A673 (cell line): ENCODE data around the gene TMEM30A. TPM values are rescaled to one million over a fixed set of nuclear protein-coding genes. Genes with fewer than 3 reads are reported as not detected.

Experiments used
- BruUV-seq: library from RNA; stranded (reverse); fragments of 400-500 nt; replicated peaks from 2 replicates; lab custom pipeline; 2021; lab: Mats Ljungman, UMichigan
- CTCF ChIA-PET: fragments of 300-600 bp; sonication (Branson Sonifier 250); formaldehyde crosslinking; loops from one replicate; lab custom pipeline; 2022; ENCODE audit warnings: antibody characterized with exemption; lab: Charles Lee
- POLR2A ChIA-PET: fragments of 300-600 bp; sonication (Branson Sonifier 250); formaldehyde crosslinking; loops from one replicate; lab custom pipeline; 2022; ENCODE audit warnings: antibody characterized with exemption; ENCODE audit not compliant: low non-redundant PET; lab: Charles Lee
- DNase-seq: peaks from one replicate; pipeline ENCODE4 v3.0.0-alpha.2; 2015; ENCODE audit warnings: low spot score
- H3K27ac ChIP-seq: fragments of 200-600 bp; sonication (generic); 2 replicates; pipeline ENCODE4 v1.5.1; 2016; ENCODE audit warnings: mixed run types, low read depth, mild to moderate bottlenecking, mixed read lengths, antibody characterized with exemption, low read length; ENCODE audit not compliant: poor library complexity, severe bottlenecking
- H3K27me3 ChIP-seq: fragments of 200-600 bp; sonication (generic); replicated peaks from 2 replicates; pipeline ENCODE4 v1.6.1; 2017; ENCODE audit warnings: mixed run types, low read depth, mild to moderate bottlenecking, mixed read lengths, antibody characterized with exemption, low read length; ENCODE audit not compliant: insufficient read depth, poor library complexity
- H3K36me3 ChIP-seq: fragments of 200-600 bp; sonication (generic); 2 replicates; pipeline ENCODE4 v1.6.1; 2016; ENCODE audit warnings: mixed run types, mild to moderate bottlenecking, mixed read lengths, antibody characterized with exemption, low read length; ENCODE audit not compliant: insufficient read depth, poor library complexity, severe bottlenecking
- H3K4me1 ChIP-seq: fragments of 200-600 bp; sonication (generic); 2 replicates; pipeline ENCODE4 v1.6.1; 2017; ENCODE audit warnings: mixed run types, mild to moderate bottlenecking, mixed read lengths, antibody characterized with exemption, low read length; ENCODE audit not compliant: insufficient read depth, poor library complexity, severe bottlenecking
- H3K4me3 ChIP-seq: fragments of 200-600 bp; sonication (generic); 2 replicates; pipeline ENCODE4 v1.5.1; 2016; ENCODE audit warnings: low read depth, mixed run types, mild to moderate bottlenecking, mixed read lengths, low read length; ENCODE audit not compliant: poor library complexity, severe bottlenecking
- H3K9me3 ChIP-seq: fragments of 200-600 bp; sonication (generic); 2 replicates; pipeline ENCODE4 v1.6.1; 2016; ENCODE audit warnings: mixed run types, low read depth, mild to moderate bottlenecking, mixed read lengths, antibody characterized with exemption, low read length; ENCODE audit not compliant: poor library complexity, severe bottlenecking
- EZH2 ChIP-seq: fragments of 200-600 bp; sonication (generic); IDR thresholded peaks from 2 replicates; pipeline ENCODE4 v1.6.1; 2017; ENCODE audit warnings: borderline replicate concordance, low read depth, mild to moderate bottlenecking, mixed read lengths, antibody characterized with exemption, low read length; ENCODE audit not compliant: poor library complexity, severe bottlenecking
- intact Hi-C: fragments of 100-400 bp; cut with micrococcal nuclease; formaldehyde crosslinking; loops from one replicate; pipeline ENCODE4 v1.10.0; 2022; ENCODE audit not compliant: unreplicated experiment
- total RNA-seq: library from RNA; stranded (reverse); gene quantifications from 2 replicates; pipeline ENCODE4 v1.2.3, GENCODE V29; 2021
- TF ChIP-seq, protein P1 (sequence below): fragments of 300-800, 200-600 bp; sonication (generic); conservative IDR thresholded peaks from 2 replicates; pipeline ENCODE4 v1.5.1; 2017; ENCODE audit warnings: low read depth, mild to moderate bottlenecking, antibody characterized with exemption, low read length, moderate library complexity, mixed read lengths

The TMEM30A gene
- total RNA-seq, 1 experiment from 2014 or later: 63.9 TPM

GRCh38 chr6:75329703-75330102 is 45.1 kb upstream of the TMEM30A start:
- no TSS peak for BruUV-seq

DNA sequence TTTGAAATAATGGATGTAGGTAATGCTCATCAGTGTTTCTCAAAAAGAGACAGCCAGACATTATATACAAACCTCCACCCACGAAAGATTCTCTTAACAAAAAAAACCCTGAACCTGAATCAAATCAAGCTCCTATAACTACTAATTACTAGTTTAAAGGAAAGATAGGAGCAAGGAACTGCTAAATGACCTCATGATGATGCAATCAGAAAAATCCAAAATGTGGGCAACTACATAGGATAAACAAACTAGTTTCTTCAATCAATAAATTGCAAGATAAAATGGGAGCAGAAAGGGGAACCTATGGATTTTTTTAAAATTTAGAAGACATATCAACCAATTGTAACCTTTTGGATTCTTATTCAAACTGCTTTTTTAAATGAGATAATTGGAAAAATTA is 43.2 kb upstream of the TMEM30A start:
- POLR2A ChIA-PET: no interaction called here
- Histone ChIP-seq H3K36me3 (no peaks in the 10 kb centered on the region), H3K27ac (no peak overlapping the region), H3K27me3 (no peaks in the 10 kb centered on the region), H3K4me3 (no peak overlapping the region), H3K9me3 (no peaks in the 10 kb centered on the region), H3K4me1 (no peaks in the 10 kb centered on the region)
- intact Hi-C loops: no loop called here
- TF ChIP-seq, protein P1, sequence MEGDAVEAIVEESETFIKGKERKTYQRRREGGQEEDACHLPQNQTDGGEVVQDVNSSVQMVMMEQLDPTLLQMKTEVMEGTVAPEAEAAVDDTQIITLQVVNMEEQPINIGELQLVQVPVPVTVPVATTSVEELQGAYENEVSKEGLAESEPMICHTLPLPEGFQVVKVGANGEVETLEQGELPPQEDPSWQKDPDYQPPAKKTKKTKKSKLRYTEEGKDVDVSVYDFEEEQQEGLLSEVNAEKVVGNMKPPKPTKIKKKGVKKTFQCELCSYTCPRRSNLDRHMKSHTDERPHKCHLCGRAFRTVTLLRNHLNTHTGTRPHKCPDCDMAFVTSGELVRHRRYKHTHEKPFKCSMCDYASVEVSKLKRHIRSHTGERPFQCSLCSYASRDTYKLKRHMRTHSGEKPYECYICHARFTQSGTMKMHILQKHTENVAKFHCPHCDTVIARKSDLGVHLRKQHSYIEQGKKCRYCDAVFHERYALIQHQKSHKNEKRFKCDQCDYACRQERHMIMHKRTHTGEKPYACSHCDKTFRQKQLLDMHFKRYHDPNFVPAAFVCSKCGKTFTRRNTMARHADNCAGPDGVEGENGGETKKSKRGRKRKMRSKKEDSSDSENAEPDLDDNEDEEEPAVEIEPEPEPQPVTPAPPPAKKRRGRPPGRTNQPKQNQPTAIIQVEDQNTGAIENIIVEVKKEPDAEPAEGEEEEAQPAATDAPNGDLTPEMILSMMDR: no peak
- no peak for TF ChIP-seq EZH2
- no TSS peak for BruUV-seq
- CTCF ChIA-PET: no interaction called here
- DNase-seq: no peak

More at GRCh38 chr6:75329703-75330102, 45.1 kb upstream of the TMEM30A start:
- H3K4me1 ChIP-seq: peaks cover 7% of the 10 kb centered on the region
- H3K36me3 ChIP-seq: no peaks in the 10 kb centered on the region
- CTCF ChIA-PET: no interaction called here
- DNase-seq: no peak
- H3K4me3 ChIP-seq: no peak overlapping the region
- intact Hi-C loops: no loop called here
- no peaks in the 10 kb centered on the region for H3K27me3 ChIP-seq
- TF ChIP-seq EZH2: no peak
- TF ChIP-seq, protein P1: no peak
- H3K27ac ChIP-seq: no peak overlapping the region
- POLR2A ChIA-PET: no interaction called here
- H3K9me3 ChIP-seq: no peaks in the 10 kb centered on the region

GRCh38 chr6:75326557-75327258 is 42.1 kb upstream of the TMEM30A start:
- TF ChIP-seq, protein P1: no peak
- no peak for TF ChIP-seq EZH2
- POLR2A ChIA-PET: interaction anchor here (0.6 kb wide), 1 partner anchor 89 kb away, joined by 10 read pairs; no protein-coding TSS in a partner anchor
- DNase-seq: no peak
- no peak overlapping the region for H3K4me3 ChIP-seq
- H3K9me3 ChIP-seq: no peaks in the 10 kb centered on the region
- CTCF ChIA-PET: no interaction called here
- BruUV-seq: no TSS peak
- H3K27ac ChIP-seq: no peak overlapping the region
- intact Hi-C loops: no loop called here
- H3K36me3 ChIP-seq: no peaks in the 10 kb centered on the region
- no peaks in the 10 kb centered on the region for H3K27me3 ChIP-seq
- H3K4me1 ChIP-seq: no peaks in the 10 kb centered on the region
